GM19238 (cell line): ENCODE data around the gene AFAP1.

Experiments
- DNase-seq: peaks from one replicate; pipeline ENCODE4 v3.0.0; 2011; ENCODE audit warnings: low spot score; ENCODE audit not compliant: insufficient read length

The AFAP1 gene

GRCh38 chr4:7771541-7772507 is 167.8 kb downstream of the AFAP1 start:
- DNase-seq, result peak; percentile 60

- DNase-seq, result no peak
Measured at GRCh38 chr4:7771056-7771455, 168.6 kb downstream of the AFAP1 start.

- DNase-seq, result no peak
Measured at GRCh38 chr4:7770224-7771050, 169.2 kb downstream of the AFAP1 start.

- DNase-seq, result no peak
Measured at GRCh38 chr4:7769396-7770223, 170.1 kb downstream of the AFAP1 start.

- DNase-seq, result no peak
Measured at GRCh38 chr4:7768736-7769135, 170.9 kb downstream of the AFAP1 start.

GRCh38 chr4:7767966-7768365 is 171.7 kb downstream of the AFAP1 start:
- no peak for DNase-seq

GRCh38 chr4:7767526-7767925 is 172.1 kb downstream of the AFAP1 start:
- DNase-seq, result no peak

GRCh38 chr4:7766661-7767345 is 172.9 kb downstream of the AFAP1 start:
- DNase-seq, result no peak

GRCh38 chr4:7766086-7766485 is 173.6 kb downstream of the AFAP1 start:
- no peak for DNase-seq

GRCh38 chr4:7765666-7766065 is 174.0 kb downstream of the AFAP1 start:
- DNase-seq, result no peak

GRCh38 chr4:7764466-7764865 is 175.2 kb downstream of the AFAP1 start:
- DNase-seq, result no peak

- no peak for DNase-seq
Measured at GRCh38 chr4:7763788-7764187, 175.9 kb downstream of the AFAP1 start.

- no peak for DNase-seq
Measured at GRCh38 chr4:7763106-7763505, 176.6 kb downstream of the AFAP1 start.

GRCh38 chr4:7762376-7763030 is 177.2 kb downstream of the AFAP1 start:
- no peak for DNase-seq

GRCh38 chr4:7761720-7762119 is 177.9 kb downstream of the AFAP1 start:
- peak; percentile 66 for DNase-seq

- no peak for DNase-seq
Measured at GRCh38 chr4:7761312-7761711, 178.3 kb downstream of the AFAP1 start.

- DNase-seq, result no peak
Measured at GRCh38 chr4:7760706-7761105, 179.0 kb downstream of the AFAP1 start.

GRCh38 chr4:7760228-7760627 is 179.4 kb downstream of the AFAP1 start:
- no peak for DNase-seq

GRCh38 chr4:7759635-7760034 is 180.0 kb downstream of the AFAP1 start:
- no peak for DNase-seq

GRCh38 chr4:7759216-7759615 is 180.4 kb downstream of the AFAP1 start:
- no peak for DNase-seq
